ENCODE data around the gene MROH2A.

Gene MROH2A

GRCh38 chr2:233862261-233862768 is 84.2 kb downstream of the MROH2A start:
- Histone ChIP-seq H3K36me3 (ENCODE audit: insufficient read depth, low read length) (no peaks in the 10 kb centered on the region), H3K9ac (ENCODE audit: low read depth, low read length, poor library complexity, severe bottlenecking) (no peak overlapping the region), H3K9me2 (replicated peaks; ENCODE audit: low read depth, low read length) (no peaks in the 10 kb centered on the region), H3K4me2 (ENCODE audit: low read depth, low read length, poor library complexity, severe bottlenecking) (no peak overlapping the region), H3K79me2 (ENCODE audit: insufficient read depth, low read length) (no peaks in the 10 kb centered on the region), H3K4me1 (ENCODE audit: insufficient read depth, low read length, poor library complexity, severe bottlenecking) (peaks cover 3% of the 10 kb centered on the region), H3K27me3 (ENCODE audit: insufficient read depth, low read length, poor library complexity, severe bottlenecking) (peaks cover 7% of the 10 kb centered on the region), H3K9me3 (ENCODE audit: insufficient read depth, low read depth, low read length) (no peaks in the 10 kb centered on the region), H3K4me3 (ENCODE audit: low read length, poor library complexity, severe bottlenecking) (no peak overlapping the region), H2AFZ (ENCODE audit: low read length) (no peak overlapping the region), H3F3A (ENCODE audit: low read depth) (no peaks in the 10 kb centered on the region), H4K20me1 (ENCODE audit: insufficient read depth, low read length, poor library complexity, severe bottlenecking) (no peaks in the 10 kb centered on the region)
- TF ChIP-seq CTCF (conservative IDR thresholded peaks at IDR 0.05; ENCODE audit: low read length) (no peak; the same call in 1 of the 2 replicates), EZH2phosphoT487 (IDR thresholded peaks at IDR 0.05; ENCODE audit: borderline replicate concordance) (no peak)

GRCh38 chr2:233865838-233866237 is 87.7 kb downstream of the MROH2A start:
- Histone ChIP-seq H3K9me3 (ENCODE audit: insufficient read depth, low read depth, low read length) (no peaks in the 10 kb centered on the region), H3K9ac (ENCODE audit: low read depth, low read length, poor library complexity, severe bottlenecking) (no peak overlapping the region), H2AFZ (ENCODE audit: low read length) (no peak overlapping the region), H3F3A (ENCODE audit: low read depth) (no peaks in the 10 kb centered on the region), H3K4me3 (ENCODE audit: low read length, poor library complexity, severe bottlenecking) (no peak overlapping the region), H3K27me3 (ENCODE audit: insufficient read depth, low read length, poor library complexity, severe bottlenecking) (peaks cover 22% of the 10 kb centered on the region), H4K20me1 (ENCODE audit: insufficient read depth, low read length, poor library complexity, severe bottlenecking) (no peaks in the 10 kb centered on the region), H3K9me2 (replicated peaks; ENCODE audit: low read depth, low read length) (no peaks in the 10 kb centered on the region), H3K79me2 (ENCODE audit: insufficient read depth, low read length) (peaks cover 4% of the 10 kb centered on the region; the same call in 1 of the 2 replicates), H3K36me3 (ENCODE audit: insufficient read depth, low read length) (no peaks in the 10 kb centered on the region), H3K4me2 (ENCODE audit: low read depth, low read length, poor library complexity, severe bottlenecking) (no peak overlapping the region), H3K4me1 (ENCODE audit: insufficient read depth, low read length, poor library complexity, severe bottlenecking) (peaks cover 6% of the 10 kb centered on the region)
- TF ChIP-seq EZH2phosphoT487 (IDR thresholded peaks at IDR 0.05; ENCODE audit: borderline replicate concordance): no peak
- TF ChIP-seq CTCF (conservative IDR thresholded peaks at IDR 0.05; ENCODE audit: low read length): peak; percentile 66

GRCh38 chr2:233866479-233866878 is 88.3 kb downstream of the MROH2A start:
- H3K27me3 ChIP-seq (ENCODE audit: insufficient read depth, low read length, poor library complexity, severe bottlenecking): peaks cover 27% of the 10 kb centered on the region
- TF ChIP-seq EZH2phosphoT487 (IDR thresholded peaks at IDR 0.05; ENCODE audit: borderline replicate concordance) (no peak), CTCF (conservative IDR thresholded peaks at IDR 0.05; ENCODE audit: low read length) (no peak)
- H2AFZ ChIP-seq (ENCODE audit: low read length): no peak overlapping the region
- H3K36me3 ChIP-seq (ENCODE audit: insufficient read depth, low read length): no peaks in the 10 kb centered on the region
- H3K4me1 ChIP-seq (ENCODE audit: insufficient read depth, low read length, poor library complexity, severe bottlenecking): peaks cover 6% of the 10 kb centered on the region
- no peak overlapping the region for H3K4me3 ChIP-seq (ENCODE audit: low read length, poor library complexity, severe bottlenecking)
- no peak overlapping the region for H3K4me2 ChIP-seq (ENCODE audit: low read depth, low read length, poor library complexity, severe bottlenecking)
- H3K9me2 ChIP-seq (replicated peaks; ENCODE audit: low read depth, low read length): no peaks in the 10 kb centered on the region
- peaks cover 4% of the 10 kb centered on the region; the same call in 1 of the 2 replicates for H3K79me2 ChIP-seq (ENCODE audit: insufficient read depth, low read length)
- H3F3A ChIP-seq (ENCODE audit: low read depth): no peaks in the 10 kb centered on the region
- no peaks in the 10 kb centered on the region for H4K20me1 ChIP-seq (ENCODE audit: insufficient read depth, low read length, poor library complexity, severe bottlenecking)
- no peaks in the 10 kb centered on the region for H3K9me3 ChIP-seq (ENCODE audit: insufficient read depth, low read depth, low read length)
- H3K9ac ChIP-seq (ENCODE audit: low read depth, low read length, poor library complexity, severe bottlenecking): no peak overlapping the region
